K562 (cell line): ENCODE results near the gene PGBD1. TPM values are rescaled to one million over a fixed set of nuclear protein-coding genes. Genes with fewer than 3 reads are reported as not detected.

Experiments
- BRD4 ChIP-seq: fragments of 200-600 bp; sonication (generic); IDR thresholded peaks from 2 replicates; pipeline ENCODE4 v1.6.1; 2017; ENCODE audit warnings: inconsistent platforms
- ELF4 ChIP-seq: fragments of 450-650 bp; formaldehyde crosslinking; IDR thresholded peaks from 2 replicates; pipeline ENCODE4 v1.4.0; 2022; ENCODE audit warnings: missing genetic modification characterization
- JUND ChIP-seq, 2 experiments: IDR thresholded peaks; 2 replicates in 1 of 2; 3 replicates in 1 of 2; pipeline ENCODE4 v1.6.1; 2011; ENCODE audit warnings: borderline replicate concordance in 2 of 2, low read depth in 2 of 2, low read length in 2 of 2, improper control_type of control experiment in 1 of 2, missing biosample characterization in 1 of 2, missing genetic modification characterization in 1 of 2, missing genetic modification reagents in 1 of 2
- PHTF2 ChIP-seq: fragments of 250-450 bp; sonication (Bioruptor Pico); IDR thresholded peaks from 2 replicates; pipeline ENCODE4 v1.5.0; 2021; ENCODE audit warnings: mild to moderate bottlenecking
- SIN3A ChIP-seq, 2 experiments: fragments of 150-350 bp in 1 of 2; IDR thresholded peaks; 2 replicates each; pipeline ENCODE4 v1.6.1; 2011 to 2016; ENCODE audit warnings: borderline replicate concordance in 2 of 2, low read depth in 2 of 2, low read length in 2 of 2, mild to moderate bottlenecking in 2 of 2, moderate library complexity in 2 of 2; ENCODE audit not compliant: control insufficient read depth in 1 of 2
- TAF7 ChIP-seq: fragments of 450-650 bp; IDR thresholded peaks from 2 replicates; pipeline ENCODE4 v1.6.1; 2016; ENCODE audit warnings: missing genetic modification characterization, missing compliant biosample characterization
- ZNF263 ChIP-seq: sonication (generic); formaldehyde crosslinking; IDR thresholded peaks from 2 replicates; pipeline ENCODE4 v1.8.0; 2022; ENCODE audit warnings: mild to moderate bottlenecking, missing genetic modification reagents, borderline replicate concordance
- polyA plus RNA-seq, 8 experiments: library from polyadenylated mRNA; depleted of rRNA in 4 of 8; stranded (reverse) in 5 of 8; unstranded in 3 of 8; fragments of >200 nt; fragmentation: Nextera tagmentation in 2 of 8; fragmentation: Illumina TruSeq in 1 of 8; extraction: Ambion mirVana in 2 of 8; extraction: Trizol in 1 of 8; gene quantifications; 2 replicates each; pipeline versions ENCODE4 v1.2.1 to v1.2.3, GENCODE V29; 2011 to 2014; ENCODE audit warnings: inconsistent platforms in 1 of 8, missing spikeins in 1 of 8
- total RNA-seq, 7 experiments: library from RNA; depleted of rRNA in 6 of 7; stranded (reverse); fragments of >200 nt in 6 of 7; fragmentation: Illumina TruSeq in 2 of 7; extraction: Trizol in 2 of 7; gene quantifications; 2 replicates each; pipeline versions ENCODE4 v1.2.1 to v1.2.3, GENCODE V29; 2011 to 2021; ENCODE audit warnings: low replicate concordance in 1 of 7
- TF ChIP-seq, protein P1 (sequence below): sonication (generic); formaldehyde crosslinking; IDR thresholded peaks from 2 replicates; pipeline ENCODE4 v1.8.0; 2023; ENCODE audit warnings: missing genetic modification reagents, mild to moderate bottlenecking, borderline replicate concordance
- TF ChIP-seq, protein P2 (sequence below), 2 experiments: fragments of 450-650 bp in 1 of 2; sonication (generic) in 1 of 2; formaldehyde crosslinking in 1 of 2; IDR thresholded peaks; 2 replicates each; pipeline versions ENCODE4 v1.7.1 to v1.9.0; 2016 to 2022; ENCODE audit warnings: inconsistent platforms in 1 of 2, mild to moderate bottlenecking in 1 of 2, missing genetic modification reagents in 1 of 2

PGBD1 gene
- total and polyA plus RNA-seq, 9 of the 15 experiments (the other 6 are each of a cell fraction or from before 2014, with no cell fraction given), result 3.3 to 9.0 (median 7.3) TPM

- TF ChIP-seq, protein P1, sequence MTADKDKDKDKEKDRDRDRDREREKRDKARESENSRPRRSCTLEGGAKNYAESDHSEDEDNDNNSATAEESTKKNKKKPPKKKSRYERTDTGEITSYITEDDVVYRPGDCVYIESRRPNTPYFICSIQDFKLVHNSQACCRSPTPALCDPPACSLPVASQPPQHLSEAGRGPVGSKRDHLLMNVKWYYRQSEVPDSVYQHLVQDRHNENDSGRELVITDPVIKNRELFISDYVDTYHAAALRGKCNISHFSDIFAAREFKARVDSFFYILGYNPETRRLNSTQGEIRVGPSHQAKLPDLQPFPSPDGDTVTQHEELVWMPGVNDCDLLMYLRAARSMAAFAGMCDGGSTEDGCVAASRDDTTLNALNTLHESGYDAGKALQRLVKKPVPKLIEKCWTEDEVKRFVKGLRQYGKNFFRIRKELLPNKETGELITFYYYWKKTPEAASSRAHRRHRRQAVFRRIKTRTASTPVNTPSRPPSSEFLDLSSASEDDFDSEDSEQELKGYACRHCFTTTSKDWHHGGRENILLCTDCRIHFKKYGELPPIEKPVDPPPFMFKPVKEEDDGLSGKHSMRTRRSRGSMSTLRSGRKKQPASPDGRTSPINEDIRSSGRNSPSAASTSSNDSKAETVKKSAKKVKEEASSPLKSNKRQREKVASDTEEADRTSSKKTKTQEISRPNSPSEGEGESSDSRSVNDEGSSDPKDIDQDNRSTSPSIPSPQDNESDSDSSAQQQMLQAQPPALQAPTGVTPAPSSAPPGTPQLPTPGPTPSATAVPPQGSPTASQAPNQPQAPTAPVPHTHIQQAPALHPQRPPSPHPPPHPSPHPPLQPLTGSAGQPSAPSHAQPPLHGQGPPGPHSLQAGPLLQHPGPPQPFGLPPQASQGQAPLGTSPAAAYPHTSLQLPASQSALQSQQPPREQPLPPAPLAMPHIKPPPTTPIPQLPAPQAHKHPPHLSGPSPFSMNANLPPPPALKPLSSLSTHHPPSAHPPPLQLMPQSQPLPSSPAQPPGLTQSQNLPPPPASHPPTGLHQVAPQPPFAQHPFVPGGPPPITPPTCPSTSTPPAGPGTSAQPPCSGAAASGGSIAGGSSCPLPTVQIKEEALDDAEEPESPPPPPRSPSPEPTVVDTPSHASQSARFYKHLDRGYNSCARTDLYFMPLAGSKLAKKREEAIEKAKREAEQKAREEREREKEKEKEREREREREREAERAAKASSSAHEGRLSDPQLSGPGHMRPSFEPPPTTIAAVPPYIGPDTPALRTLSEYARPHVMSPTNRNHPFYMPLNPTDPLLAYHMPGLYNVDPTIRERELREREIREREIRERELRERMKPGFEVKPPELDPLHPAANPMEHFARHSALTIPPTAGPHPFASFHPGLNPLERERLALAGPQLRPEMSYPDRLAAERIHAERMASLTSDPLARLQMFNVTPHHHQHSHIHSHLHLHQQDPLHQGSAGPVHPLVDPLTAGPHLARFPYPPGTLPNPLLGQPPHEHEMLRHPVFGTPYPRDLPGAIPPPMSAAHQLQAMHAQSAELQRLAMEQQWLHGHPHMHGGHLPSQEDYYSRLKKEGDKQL (CRISPR knock-in tag), result no peak
- TF ChIP-seq ELF4 (CRISPR knock-in tag), result no peak
- no peak for TF ChIP-seq ZNF263 (CRISPR knock-in tag)
- TF ChIP-seq JUND (IDR thresholded peaks at IDR 0.05; ENCODE audit: borderline replicate concordance, low read depth, low read length), result peak; percentile 42; the same call in 1 of the 2 replicates
- peak; percentile 56; the same call in 1 of the 3 replicates for TF ChIP-seq JUND (tag; IDR thresholded peaks at IDR 0.05; ENCODE audit: borderline replicate concordance, low read depth, low read length)
- TF ChIP-seq, protein P2, sequence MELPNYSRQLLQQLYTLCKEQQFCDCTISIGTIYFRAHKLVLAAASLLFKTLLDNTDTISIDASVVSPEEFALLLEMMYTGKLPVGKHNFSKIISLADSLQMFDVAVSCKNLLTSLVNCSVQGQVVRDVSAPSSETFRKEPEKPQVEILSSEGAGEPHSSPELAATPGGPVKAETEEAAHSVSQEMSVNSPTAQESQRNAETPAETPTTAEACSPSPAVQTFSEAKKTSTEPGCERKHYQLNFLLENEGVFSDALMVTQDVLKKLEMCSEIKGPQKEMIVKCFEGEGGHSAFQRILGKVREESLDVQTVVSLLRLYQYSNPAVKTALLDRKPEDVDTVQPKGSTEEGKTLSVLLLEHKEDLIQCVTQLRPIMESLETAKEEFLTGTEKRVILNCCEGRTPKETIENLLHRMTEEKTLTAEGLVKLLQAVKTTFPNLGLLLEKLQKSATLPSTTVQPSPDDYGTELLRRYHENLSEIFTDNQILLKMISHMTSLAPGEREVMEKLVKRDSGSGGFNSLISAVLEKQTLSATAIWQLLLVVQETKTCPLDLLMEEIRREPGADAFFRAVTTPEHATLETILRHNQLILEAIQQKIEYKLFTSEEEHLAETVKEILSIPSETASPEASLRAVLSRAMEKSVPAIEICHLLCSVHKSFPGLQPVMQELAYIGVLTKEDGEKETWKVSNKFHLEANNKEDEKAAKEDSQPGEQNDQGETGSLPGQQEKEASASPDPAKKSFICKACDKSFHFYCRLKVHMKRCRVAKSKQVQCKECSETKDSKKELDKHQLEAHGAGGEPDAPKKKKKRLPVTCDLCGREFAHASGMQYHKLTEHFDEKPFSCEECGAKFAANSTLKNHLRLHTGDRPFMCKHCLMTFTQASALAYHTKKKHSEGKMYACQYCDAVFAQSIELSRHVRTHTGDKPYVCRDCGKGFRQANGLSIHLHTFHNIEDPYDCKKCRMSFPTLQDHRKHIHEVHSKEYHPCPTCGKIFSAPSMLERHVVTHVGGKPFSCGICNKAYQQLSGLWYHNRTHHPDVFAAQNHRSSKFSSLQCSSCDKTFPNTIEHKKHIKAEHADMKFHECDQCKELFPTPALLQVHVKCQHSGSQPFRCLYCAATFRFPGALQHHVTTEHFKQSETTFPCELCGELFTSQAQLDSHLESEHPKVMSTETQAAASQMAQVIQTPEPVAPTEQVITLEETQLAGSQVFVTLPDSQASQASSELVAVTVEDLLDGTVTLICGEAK (IDR thresholded peaks at IDR 0.05), result no peak
- TF ChIP-seq, protein P2 (CRISPR knock-in tag; IDR thresholded peaks at IDR 0.05), result no peak
- no peak for TF ChIP-seq TAF7
- no peak for TF ChIP-seq SIN3A (IDR thresholded peaks at IDR 0.05; ENCODE audit: borderline replicate concordance in 2 of 2, control insufficient read depth in 1 of 2, low read depth in 2 of 2, low read length in 2 of 2)
- TF ChIP-seq PHTF2 (CRISPR knock-in tag), result no peak
- TF ChIP-seq BRD4, result no peak
Measured at GRCh38 chr6:28343898-28344677, 62.7 kb downstream of the PGBD1 start (continued).
